ENCODE data around the gene SUPV3L1. TPM values are rescaled to one million over a fixed set of nuclear protein-coding genes. Genes with fewer than 3 reads are reported as not detected.

Gene SUPV3L1
- total and polyA plus RNA-seq, 10 of the 15 experiments (the other 5 are each of a cell fraction or from before 2014, with no cell fraction given) = 18.4 to 57.8 (median 44.2) TPM

GRCh38 chr10:69239136-69239535, 59.1 kb downstream of the SUPV3L1 start (continued):
- no peak for TF ChIP-seq CUX1 (IDR thresholded peaks at IDR 0.05; ENCODE audit: insufficient replicate concordance, low read depth, low read length)
- no peak for TF ChIP-seq SUPT20H (IDR thresholded peaks at IDR 0.05; ENCODE audit: borderline replicate concordance, control insufficient read depth, low read depth, low read length)
- no peak for TF ChIP-seq CTCF (IDR thresholded peaks at IDR 0.05 in 2 of 3, conservative IDR thresholded peaks at IDR 0.05 in 1 of 3; ENCODE audit: control insufficient read depth in 2 of 3, extremely low read depth in 1 of 3, insufficient read depth in 1 of 3, low read depth in 3 of 3, low read length in 3 of 3)

All from GM12878 (cell line).